Keratinocyte (primary cell): ENCODE data around the gene MCRIP2. TPM values are rescaled to one million over a fixed set of nuclear protein-coding genes. Genes with fewer than 3 reads are reported as not detected.

Source experiments
- DNase-seq: peaks from one replicate; pipeline ENCODE4 v3.0.0-alpha.2; 2011; ENCODE audit warnings: low read depth, missing footprints, low spot score
- FAIRE-seq: peaks from 2 replicates; lab custom pipeline; 2011; peaks lifted over from hg19 to GRCh38; lab: Jason Lieb, UNC
- H2AFZ ChIP-seq: 2 replicates; pipeline ENCODE4 v1.6.0; 2012; ENCODE audit warnings: low read length, control low read depth, inconsistent platforms; ENCODE audit not compliant: control insufficient read depth
- H3K27ac ChIP-seq: 2 replicates; pipeline ENCODE4 v1.5.1; 2011; ENCODE audit warnings: low read length; ENCODE audit not compliant: control insufficient read depth, insufficient read depth
- H3K27me3 ChIP-seq: 3 replicates; pipeline ENCODE4 v1.6.0; 2011; ENCODE audit warnings: low read length; ENCODE audit not compliant: control insufficient read depth, insufficient read depth; ENCODE audit errors: extremely low read depth
- H3K36me3 ChIP-seq, 2 experiments: 2 replicates in 1 of 2; 3 replicates in 1 of 2; pipeline ENCODE4 v1.5.1; 2011; ENCODE audit warnings: low read length in 2 of 2, mild to moderate bottlenecking in 1 of 2; ENCODE audit not compliant: control insufficient read depth in 2 of 2, insufficient read depth in 2 of 2; ENCODE audit errors: extremely low read depth in 1 of 2
- H3K4me1 ChIP-seq: 3 replicates; pipeline ENCODE4 v1.5.1; 2011; ENCODE audit warnings: low read length; ENCODE audit not compliant: control insufficient read depth, insufficient read depth; ENCODE audit errors: extremely low read depth
- H3K4me2 ChIP-seq: 3 replicates; pipeline ENCODE4 v1.6.0; 2011; ENCODE audit warnings: low read depth, low read length; ENCODE audit not compliant: control insufficient read depth, insufficient read depth; ENCODE audit errors: extremely low read depth
- H3K4me3 ChIP-seq, 3 experiments: fragments of 200-600 bp in 1 of 3; sonication (generic) in 1 of 3; 2 replicates in 2 of 3; 3 replicates in 1 of 3; pipeline ENCODE4 v1.5.1; 2011 to 2016; ENCODE audit warnings: low read length in 3 of 3, mild to moderate bottlenecking in 3 of 3, control low read depth in 2 of 3, inconsistent platforms in 1 of 3, low read depth in 1 of 3, mixed read lengths in 1 of 3, mixed run types in 1 of 3, moderate library complexity in 1 of 3; ENCODE audit not compliant: control insufficient read depth in 2 of 3, insufficient read depth in 2 of 3; ENCODE audit errors: extremely low read depth in 1 of 3
- H3K79me2 ChIP-seq: 2 replicates; pipeline ENCODE4 v1.6.0; 2012; ENCODE audit warnings: low read length; ENCODE audit not compliant: control insufficient read depth, insufficient read depth
- H3K9ac ChIP-seq: 3 replicates; pipeline ENCODE4 v1.6.0; 2011; ENCODE audit warnings: low read length; ENCODE audit not compliant: control insufficient read depth, insufficient read depth; ENCODE audit errors: extremely low read depth
- H3K9me1 ChIP-seq: 3 replicates; pipeline ENCODE4 v1.6.0; 2011; ENCODE audit warnings: low read length; ENCODE audit not compliant: control insufficient read depth, insufficient read depth; ENCODE audit errors: extremely low read depth
- H3K9me3 ChIP-seq: 2 replicates; pipeline ENCODE4 v1.5.1; 2012; ENCODE audit warnings: low read depth, low read length; ENCODE audit not compliant: control insufficient read depth
- H4K20me1 ChIP-seq: 3 replicates; pipeline ENCODE4 v1.6.0; 2011; ENCODE audit warnings: low read length; ENCODE audit not compliant: control insufficient read depth, insufficient read depth; ENCODE audit errors: extremely low read depth
- EZH2 ChIP-seq: IDR thresholded peaks from one replicate; pipeline ENCODE4 v1.6.1; 2012; ENCODE audit warnings: inconsistent platforms, mild to moderate bottlenecking, low read length, moderate library complexity
- dilution Hi-C: fragments of 300-500 bp; cut with MboI; formaldehyde crosslinking; loops from one replicate; pipeline ENCODE4 v1.7.0; 2020; ENCODE audit warnings: low sequenced_read_pairs; ENCODE audit not compliant: extremely low pct_ligation_motif_present
- polyA plus RNA-seq, 5 experiments: library from polyadenylated mRNA; depleted of rRNA in 3 of 5; stranded (reverse) in 3 of 5; stranded (forward) in 1 of 5; unstranded in 1 of 5; fragments of >200 nt; gene quantifications; 1 replicate in 1 of 5; 2 replicates in 3 of 5; 3 replicates in 1 of 5; pipeline versions ENCODE4 v1.2.1 to v1.2.3, GENCODE V29; 2011 to 2012; ENCODE audit warnings: missing spikeins in 2 of 5, low read depth in 1 of 5, low replicate concordance in 1 of 5
- TF ChIP-seq, protein P1 (sequence below), 3 experiments: IDR thresholded peaks in 1 of 3; conservative IDR thresholded peaks in 1 of 3; optimal IDR thresholded peaks in 1 of 3; 2 replicates in 2 of 3; 3 replicates in 1 of 3; pipeline versions ENCODE3 to v1.5.1; 2011; ENCODE audit warnings: low read length in 3 of 3, mild to moderate bottlenecking in 3 of 3, moderate library complexity in 2 of 3, control low read depth in 1 of 3, inconsistent platforms in 1 of 3; ENCODE audit not compliant: insufficient read depth in 2 of 3; ENCODE audit errors: extremely low read depth in 1 of 3

Gene MCRIP2
- polyA plus RNA-seq, 1 donor (not counting 4 experiments of a cell fraction or from before 2014, with no cell fraction given), result 8.1 TPM

DNA sequence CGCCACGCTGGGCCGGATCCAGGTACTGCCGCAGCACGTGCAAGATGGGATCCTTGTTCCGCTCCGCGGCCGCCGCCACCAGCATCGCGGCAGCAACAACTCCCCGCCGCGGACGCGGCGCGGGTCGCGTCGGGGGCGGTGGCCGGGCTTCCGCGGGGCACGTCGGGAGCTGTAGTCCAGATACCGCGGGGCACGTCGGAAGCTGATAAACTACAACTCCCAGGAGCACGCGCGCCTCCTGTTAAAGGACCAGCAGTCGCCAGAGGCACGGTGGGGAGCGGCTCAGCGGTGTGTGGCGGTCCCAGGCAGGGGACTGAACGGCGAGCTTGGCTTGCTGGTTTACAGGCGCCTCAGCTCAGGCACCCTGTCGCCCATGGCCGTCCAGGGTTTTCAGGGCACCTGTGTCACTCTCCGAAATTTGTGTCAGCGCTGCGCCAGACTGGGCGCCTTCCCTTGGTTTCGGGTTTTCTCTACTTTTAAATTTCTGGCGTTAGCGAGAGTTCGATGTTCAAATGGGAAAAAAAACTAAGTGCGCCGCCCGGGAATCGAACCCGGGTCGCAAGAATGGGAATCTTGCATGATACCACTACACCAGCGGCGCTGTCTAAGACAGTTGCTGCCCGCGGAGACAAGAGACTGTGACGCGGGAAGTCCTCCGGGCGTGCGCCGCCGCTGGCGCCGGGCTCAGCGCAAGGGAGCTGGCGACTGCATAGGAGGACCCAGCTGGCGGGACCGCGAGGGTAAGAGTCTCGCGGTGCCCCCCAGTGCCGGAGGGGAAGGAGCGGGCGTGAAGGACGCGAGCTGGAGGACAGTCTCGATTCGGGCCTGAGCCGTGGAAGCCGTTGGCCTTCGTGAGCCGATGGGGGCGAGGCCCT lies 5.2 kb upstream of the MCRIP2 start, which contains the start of gene METTL26:
Gene METTL26 (minus strand): TSS at position 100 of the 875 bp plus-strand sequence. CDS start 15 bp downstream, at position 85.
- H3K9me1 ChIP-seq, result no peaks in the 10 kb centered on the region
- no peaks in the 10 kb centered on the region for H4K20me1 ChIP-seq
- FAIRE-seq, result peak; percentile 56
- H3K9ac ChIP-seq, result peak within 1 kb of the TSS; percentile 85
- peak; percentile 81 for DNase-seq
- H2AFZ ChIP-seq, result peak within 1 kb of the TSS; percentile 95
- TF ChIP-seq, protein P1, sequence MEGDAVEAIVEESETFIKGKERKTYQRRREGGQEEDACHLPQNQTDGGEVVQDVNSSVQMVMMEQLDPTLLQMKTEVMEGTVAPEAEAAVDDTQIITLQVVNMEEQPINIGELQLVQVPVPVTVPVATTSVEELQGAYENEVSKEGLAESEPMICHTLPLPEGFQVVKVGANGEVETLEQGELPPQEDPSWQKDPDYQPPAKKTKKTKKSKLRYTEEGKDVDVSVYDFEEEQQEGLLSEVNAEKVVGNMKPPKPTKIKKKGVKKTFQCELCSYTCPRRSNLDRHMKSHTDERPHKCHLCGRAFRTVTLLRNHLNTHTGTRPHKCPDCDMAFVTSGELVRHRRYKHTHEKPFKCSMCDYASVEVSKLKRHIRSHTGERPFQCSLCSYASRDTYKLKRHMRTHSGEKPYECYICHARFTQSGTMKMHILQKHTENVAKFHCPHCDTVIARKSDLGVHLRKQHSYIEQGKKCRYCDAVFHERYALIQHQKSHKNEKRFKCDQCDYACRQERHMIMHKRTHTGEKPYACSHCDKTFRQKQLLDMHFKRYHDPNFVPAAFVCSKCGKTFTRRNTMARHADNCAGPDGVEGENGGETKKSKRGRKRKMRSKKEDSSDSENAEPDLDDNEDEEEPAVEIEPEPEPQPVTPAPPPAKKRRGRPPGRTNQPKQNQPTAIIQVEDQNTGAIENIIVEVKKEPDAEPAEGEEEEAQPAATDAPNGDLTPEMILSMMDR (optimal IDR thresholded peaks at IDR 0.05 in 1 of 3, IDR thresholded peaks at IDR 0.05 in 1 of 3, conservative IDR thresholded peaks at IDR 0.05 in 1 of 3; ENCODE audit: extremely low read depth in 1 of 3, insufficient read depth in 2 of 3, low read length in 3 of 3), result peak in 1 of 3 experiments; percentile 12
- no peak for TF ChIP-seq EZH2
- dilution Hi-C loops, result no loop called here
- peak within 1 kb of the TSS; percentile 90 for H3K27ac ChIP-seq
- no peaks in the 10 kb centered on the region for H3K27me3 ChIP-seq
- H3K4me3 ChIP-seq, result peak within 1 kb of the TSS; percentile 74 to 85 (median 83)
- peaks cover 2 to 10% of the 10 kb centered on the region in 2 experiments for H3K36me3 ChIP-seq
- H3K9me3 ChIP-seq, result no peaks in the 10 kb centered on the region
- H3K4me2 ChIP-seq, result peak within 1 kb of the TSS; percentile 85
- peaks cover 8% of the 10 kb centered on the region for H3K79me2 ChIP-seq
- H3K4me1 ChIP-seq, result peaks cover 8% of the 10 kb centered on the region

DNA sequence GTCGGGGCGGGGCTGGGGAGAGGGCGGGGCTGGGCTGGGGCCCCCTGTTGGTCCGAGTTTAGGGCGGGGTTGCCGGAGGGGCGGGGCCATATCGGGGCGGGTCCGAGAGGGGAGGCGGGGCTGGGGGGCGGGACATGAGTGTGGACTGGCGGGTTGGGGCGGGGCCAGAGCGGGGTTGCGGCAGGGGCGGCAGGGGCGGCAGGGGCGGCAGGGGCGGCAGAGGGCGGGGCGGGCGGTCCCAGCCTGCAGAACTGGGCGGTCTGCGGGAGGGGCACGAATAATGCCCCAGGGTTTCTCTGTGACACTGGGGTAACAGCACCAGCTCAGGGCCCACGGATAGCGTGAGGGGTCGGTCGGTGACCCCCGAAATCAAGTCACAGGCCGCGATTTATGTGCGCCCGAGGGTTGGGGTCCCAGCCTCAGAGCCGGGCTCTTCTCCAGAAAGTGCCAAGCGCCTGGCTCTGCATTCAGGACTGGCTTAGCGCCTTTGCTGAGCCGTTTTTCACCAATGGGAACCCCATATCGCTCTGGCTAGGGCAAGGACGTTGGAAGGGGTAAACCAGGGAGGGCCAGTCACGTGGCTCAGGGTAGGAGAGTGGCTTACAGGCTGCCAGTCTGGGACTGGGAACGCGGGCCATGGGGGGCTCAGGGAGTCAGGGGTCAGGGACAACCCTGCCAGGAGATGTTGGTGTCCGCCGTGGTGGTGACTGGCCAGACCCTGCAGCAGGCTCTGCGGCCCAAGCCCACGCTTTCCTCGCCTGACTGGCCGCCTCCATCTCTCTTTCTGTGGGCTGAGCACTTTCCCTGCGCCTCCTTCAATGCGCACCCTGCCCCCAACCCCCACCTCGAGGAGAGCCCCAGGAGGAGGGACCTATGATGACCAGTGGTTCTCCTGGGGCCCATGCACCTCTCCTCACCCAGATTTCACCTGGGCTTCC lies 4.3 kb upstream of the MCRIP2 start:
- Histone ChIP-seq H3K4me1 (peaks cover 8% of the 10 kb centered on the region), H3K9ac (peak overlapping the region; percentile 85), H4K20me1 (no peaks in the 10 kb centered on the region), H3K9me3 (no peaks in the 10 kb centered on the region), H3K79me2 (peaks cover 8% of the 10 kb centered on the region), H3K4me3 (peak overlapping the region; percentile 74 to 85 (median 83)), H3K36me3 (peaks cover 2 to 10% of the 10 kb centered on the region in 2 experiments), H3K27me3 (no peaks in the 10 kb centered on the region), H3K27ac (peak overlapping the region; percentile 90), H3K9me1 (no peaks in the 10 kb centered on the region), H2AFZ (peak overlapping the region; percentile 95), H3K4me2 (peak overlapping the region; percentile 56)
- TF ChIP-seq, protein P1 (optimal IDR thresholded peaks at IDR 0.05 in 1 of 3, IDR thresholded peaks at IDR 0.05 in 1 of 3, conservative IDR thresholded peaks at IDR 0.05 in 1 of 3; ENCODE audit: extremely low read depth in 1 of 3, insufficient read depth in 2 of 3, low read length in 3 of 3), result no peak
- no peak for TF ChIP-seq EZH2
- dilution Hi-C loops, result no loop called here
- peak; percentile 60 for DNase-seq
- no peak for FAIRE-seq
